Ovary (tissue), 9 donors: ENCODE measurements around the gene ALG8. TPM values are rescaled to one million over a fixed set of nuclear protein-coding genes. Genes with fewer than 3 reads are reported as not detected.

Source experiments
- DNase-seq, 5 donors: peaks; one replicate each; pipeline ENCODE4 v3.0.0-alpha.2; 2019 to 2020
- H3K27ac ChIP-seq, 2 donors: fragments of 200-600 bp; one replicate each; pipeline versions ENCODE4 v1.5.1 to v1.8.0; 2019 to 2022
- H3K27me3 ChIP-seq: fragments of 200-600 bp; one replicate; pipeline ENCODE4 v1.8.0; 2022
- H3K36me3 ChIP-seq: fragments of 200-600 bp; sonication (generic); one replicate; pipeline ENCODE4 v1.5.1; 2019
- H3K4me1 ChIP-seq: one replicate; pipeline ENCODE4 v1.8.1; 2013; ENCODE audit warnings: mild to moderate bottlenecking, moderate library complexity; ENCODE audit not compliant: insufficient read depth
- H3K4me3 ChIP-seq: fragments of 200-600 bp; sonication (generic); one replicate; pipeline ENCODE4 v1.5.1; 2017
- H3K9me3 ChIP-seq, 2 donors: fragments of 200-600 bp in 1 of 2; sonication (generic) in 1 of 2; one replicate each; pipeline versions ENCODE4 v1.5.1 to v1.8.1; 2013 to 2019; ENCODE audit warnings: mild to moderate bottlenecking in 1 of 2, moderate library complexity in 1 of 2
- CTCF ChIP-seq, 3 donors: fragments of 450-650 bp in 2 of 3; fragments of 200-600 bp in 1 of 3; IDR thresholded peaks; one replicate each; pipeline versions ENCODE4 v1.5.1 to v1.8.0; 2016 to 2022; ENCODE audit warnings: antibody characterized with exemption in 3 of 3, mild to moderate bottlenecking in 1 of 3
- EP300 ChIP-seq: sonication (generic); formaldehyde crosslinking; IDR thresholded peaks from one replicate; pipeline ENCODE4 v1.6.1; 2017; ENCODE audit warnings: antibody characterized with exemption
- POLR2A ChIP-seq: fragments of 450-650 bp; IDR thresholded peaks from one replicate; pipeline ENCODE4 v1.6.1; 2017; ENCODE audit warnings: antibody characterized with exemption, mild to moderate bottlenecking, moderate library complexity
- WGBS, 3 donors: extraction: QIAGEN DNeasy Blood & Tissue Kit in 1 of 3; methylation state at CpG; one replicate each; pipeline versions ENCODE4 v1.1.5 to v1.1.7; 2013 to 2017; 5-methylcytosine and 5-hydroxymethylcytosine counted together
- intact Hi-C, 4 donors: fragments of 100-400 bp; cut with DNase I; formaldehyde crosslinking; loops; one replicate each; pipeline versions ENCODE4 v1.11.0 to v1.15.1; 2022 to 2023
- polyA plus RNA-seq, 2 donors: library from polyadenylated mRNA; stranded (reverse); fragments of 200-250 nt in 1 of 2; fragments of 350-450 nt in 1 of 2; fragmentation: Illumina TruSeq in 1 of 2; extraction: RNeasy Lipid Tissue Mini Kit (QIAGEN cat#74804) in 1 of 2; gene quantifications; one replicate each; pipeline ENCODE4 v1.2.3, GENCODE V29; 2013 to 2014
- small RNA-seq: library from RNA; depleted of rRNA; stranded (forward); fragments of <200 nt; gene quantifications from one replicate; pipeline ENCODE3, GENCODE V24; 2016
- total RNA-seq, 7 donors: library from RNA; depleted of rRNA in 2 of 7; stranded (reverse); fragments of >200 nt in 2 of 7; fragmentation: NEBNext Ultra II Directional in 3 of 7; extraction: Animal tissue kit (Norgen Biotek cat#: 25700) in 3 of 7; gene quantifications; one replicate each; pipeline versions ENCODE4 v1.1.0 to v1.2.4, GENCODE V29; 2016 to 2023
- donor health status: DM: no; HTN: no; CAD: no; lungs with moderate emphysema.
- donor health status: DM: no; HTN: no; CAD: no.
- donor health status: Bipolar disorder and iron deficiency.
- donor health status: DM: yes; HTN: yes; CAD: no.
- donor health status: DM: no; HTN: no; CAD: no.
- donor health status: DM: yes; HTN: yes; CAD: no.

The ALG8 gene
- total and polyA plus RNA-seq, 9 donors = 20.1 to 57.8 (median 28.5) TPM

DNA sequence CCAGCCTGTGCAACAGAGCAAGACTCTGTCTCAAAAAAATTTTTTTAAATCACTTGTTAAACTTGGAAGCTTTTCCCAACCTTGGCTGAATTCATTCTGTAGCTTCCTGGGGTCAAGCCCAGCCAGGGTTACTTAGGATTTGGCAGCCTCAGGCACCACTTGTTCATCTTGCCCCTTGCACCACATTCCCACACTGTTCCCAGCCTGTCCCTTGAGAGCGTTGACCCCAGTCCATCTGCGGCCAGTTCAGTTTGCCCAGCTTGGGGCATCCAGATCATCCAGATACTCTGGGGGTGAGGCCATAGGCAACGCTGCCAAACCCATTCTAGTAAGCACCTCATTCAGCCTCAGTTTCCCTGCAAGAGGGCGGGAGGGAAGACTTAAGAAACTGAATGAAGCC lies 84.5 kb downstream of the ALG8 start:
- DNase-seq = no peak
- TF ChIP-seq POLR2A = no peak
- no peak for TF ChIP-seq EP300
- no peak for TF ChIP-seq CTCF (IDR thresholded peaks at IDR 0.05)
- H3K4me1 ChIP-seq = no peaks in the 10 kb centered on the region
- H3K9me3 ChIP-seq = no peaks in the 10 kb centered on the region
- H3K36me3 ChIP-seq = no peaks in the 10 kb centered on the region
- H3K27me3 ChIP-seq = no peaks in the 10 kb centered on the region
- no peak overlapping the region for H3K4me3 ChIP-seq
- H3K27ac ChIP-seq = no peak overlapping the region
- intact Hi-C loops = no loop called here
- WGBS, 3 donors = 88 to 93% (median 90%) methylated on average over 4 of the region's 4 CpGs

GRCh38 chr11:78050964-78051831 lies 88.2 kb downstream of the ALG8 start:
- Histone ChIP-seq H3K9me3 (no peaks in the 10 kb centered on the region), H3K36me3 (no peaks in the 10 kb centered on the region), H3K4me1 (no peaks in the 10 kb centered on the region), H3K27ac (no peak overlapping the region), H3K4me3 (no peak overlapping the region), H3K27me3 (no peaks in the 10 kb centered on the region)
- no peak for TF ChIP-seq EP300
- no peak for TF ChIP-seq CTCF (IDR thresholded peaks at IDR 0.05)
- no peak for DNase-seq
- WGBS, 3 donors = 84 to 86% (median 85%) methylated on average over 6 of the region's 6 CpGs
- intact Hi-C loops = no loop called here

Small RNA genes within 50 kb of the gene (small RNA-seq; reads per million reads assigned to genes)
- not detected for gene RNU6-126P

Other genes starting within 250 kb of the ALG8 start
- gene INTS4, start 145.0 kb downstream of the ALG8 start, total RNA-seq = 10 to 100 TPM; 26.2 to 37.7 (median 30.5) TPM
- 10 to 100 TPM; 15.7 to 28.7 TPM for gene INTS4, start 145.0 kb downstream of the ALG8 start, polyA plus RNA-seq
- gene KCTD14, start 116.3 kb downstream of the ALG8 start, total RNA-seq = 1 to 10 TPM in 4 of 7 donors, under 1 TPM in 3; 0.24 to 5.2 (median 1.5) TPM
- 1 to 10 TPM in 1 of 2 donors, under 1 TPM in 1; 0.73 to 2.7 TPM for gene KCTD14, start 116.3 kb downstream of the ALG8 start, polyA plus RNA-seq
- gene THRSP, start 75.8 kb downstream of the ALG8 start, total RNA-seq = under 1 TPM in 2 of 7 donors, not detected in 5; 0.18 to 0.40 TPM
- gene THRSP, start 75.8 kb downstream of the ALG8 start, polyA plus RNA-seq = 1 to 10 TPM in 1 of 2 donors, not detected in 1; 1.1 TPM
- 100 to 1,000 TPM in 6 of 7 donors, 10 to 100 TPM in 1; 59.0 to 158 (median 127) TPM for gene NDUFC2, start 59.8 kb downstream of the ALG8 start, total RNA-seq
- 100 to 1,000 TPM in 1 of 2 donors, 10 to 100 TPM in 1; 77.2 to 154 TPM for gene NDUFC2, start 59.8 kb downstream of the ALG8 start, polyA plus RNA-seq
- gene KCTD21, start 49.0 kb upstream of the ALG8 start, total RNA-seq = 10 to 100 TPM in 6 of 7 donors, 1 to 10 TPM in 1; 7.4 to 24.7 (median 14.1) TPM
- gene KCTD21, start 49.0 kb upstream of the ALG8 start, polyA plus RNA-seq = 10 to 100 TPM in 1 of 2 donors, 1 to 10 TPM in 1; 9.9 to 24.3 TPM
- 10 to 100 TPM in 4 of 7 donors, 1 to 10 TPM in 3; 8.0 to 18.6 (median 10.2) TPM for gene USP35, start 49.3 kb upstream of the ALG8 start, total RNA-seq
- 1 to 10 TPM; 9.1 to 9.2 TPM for gene USP35, start 49.3 kb upstream of the ALG8 start, polyA plus RNA-seq